Stimulated activated CD4-positive, alpha-beta T cell treated with anti-CD3 and anti-CD28 coated beads, Interleukin-1b, Interleukin-23, amount 100 ng/mL, for 1 hour (primary cell): ENCODE data around the gene CDC73.
"Not testable (repeated sequence)": the region's sequence is repeated elsewhere in the genome, so short reads cannot be mapped to it uniquely, and the experiment has no call there.

Source experiments
- DNase-seq, 2 donors: peaks; one replicate each; pipeline ENCODE4 v3.0.0-alpha.2; 2020; ENCODE audit warnings: low read depth in 2 of 2

CDC73 gene

DNA sequence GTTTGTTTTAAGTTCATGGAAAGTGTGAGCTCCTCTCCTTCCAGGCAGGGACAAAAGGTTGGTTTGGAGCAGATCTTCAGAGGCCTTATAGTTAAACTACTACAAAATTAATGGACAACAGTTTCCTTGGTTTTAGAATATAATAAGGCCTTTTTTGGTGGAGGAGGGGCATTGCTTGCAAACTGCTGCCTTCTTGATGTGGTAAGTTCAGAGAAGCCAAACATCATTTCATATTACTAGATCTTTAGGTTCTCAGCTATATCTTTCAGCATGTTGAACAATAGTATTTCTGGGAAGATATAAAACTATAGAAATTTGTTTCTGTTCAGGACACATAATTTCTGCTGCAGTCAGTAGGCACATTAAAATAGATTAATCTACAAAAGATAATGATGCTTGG is 162.4 kb downstream of the CDC73 start:
- DNase-seq = no peak

DNA sequence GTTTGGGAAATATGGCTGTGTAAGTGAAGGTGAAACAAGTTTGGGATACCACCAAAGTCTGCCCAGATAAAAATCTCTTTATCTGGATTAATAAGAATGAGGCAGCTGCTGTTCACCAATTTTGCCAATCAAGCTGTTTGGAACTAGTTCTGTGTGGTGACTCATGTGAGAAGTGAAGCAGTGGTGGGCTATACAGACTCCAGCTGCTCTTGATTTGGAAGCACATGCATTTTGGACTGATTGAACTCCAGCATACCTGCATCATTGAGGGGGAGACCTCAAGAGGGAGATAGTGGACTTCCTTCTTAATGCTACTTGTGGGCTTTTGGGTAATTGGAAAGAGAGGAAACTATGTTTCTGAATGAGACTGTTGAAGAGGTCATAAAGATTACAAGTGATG is 163.8 kb downstream of the CDC73 start:
- no peak for DNase-seq

- DNase-seq = not testable (repeated sequence)
These were observed 166.8 kb downstream of the CDC73 start for GRCh38 chr1:193288548-193289080.

- no peak for DNase-seq
These were observed 171.9 kb downstream of the CDC73 start for GRCh38 chr1:193293726-193294125.

GRCh38 chr1:193299038-193299437 is 177.2 kb downstream of the CDC73 start:
- no peak for DNase-seq

- no peak for DNase-seq
These were observed 179.9 kb downstream of the CDC73 start for GRCh38 chr1:193301746-193302145.

- DNase-seq = no peak
These were observed 182.0 kb downstream of the CDC73 start for GRCh38 chr1:193303849-193304248.
